Neural progenitor cell (in vitro differentiated cells): ENCODE data around the gene PTX3.

Experiments used
- EZH2 ChIP-seq: fragments of 200-600 bp; sonication (generic); IDR thresholded peaks from 2 replicates; pipeline ENCODE4 v1.6.1; 2017; ENCODE audit warnings: antibody characterized with exemption, mild to moderate bottlenecking, moderate library complexity
- TF ChIP-seq, protein P1 (sequence below): fragments of 200-600 bp; sonication (generic); IDR thresholded peaks from 2 replicates; pipeline ENCODE4 v1.5.1; 2017; ENCODE audit warnings: antibody characterized with exemption, mild to moderate bottlenecking

- TF ChIP-seq, protein P1, sequence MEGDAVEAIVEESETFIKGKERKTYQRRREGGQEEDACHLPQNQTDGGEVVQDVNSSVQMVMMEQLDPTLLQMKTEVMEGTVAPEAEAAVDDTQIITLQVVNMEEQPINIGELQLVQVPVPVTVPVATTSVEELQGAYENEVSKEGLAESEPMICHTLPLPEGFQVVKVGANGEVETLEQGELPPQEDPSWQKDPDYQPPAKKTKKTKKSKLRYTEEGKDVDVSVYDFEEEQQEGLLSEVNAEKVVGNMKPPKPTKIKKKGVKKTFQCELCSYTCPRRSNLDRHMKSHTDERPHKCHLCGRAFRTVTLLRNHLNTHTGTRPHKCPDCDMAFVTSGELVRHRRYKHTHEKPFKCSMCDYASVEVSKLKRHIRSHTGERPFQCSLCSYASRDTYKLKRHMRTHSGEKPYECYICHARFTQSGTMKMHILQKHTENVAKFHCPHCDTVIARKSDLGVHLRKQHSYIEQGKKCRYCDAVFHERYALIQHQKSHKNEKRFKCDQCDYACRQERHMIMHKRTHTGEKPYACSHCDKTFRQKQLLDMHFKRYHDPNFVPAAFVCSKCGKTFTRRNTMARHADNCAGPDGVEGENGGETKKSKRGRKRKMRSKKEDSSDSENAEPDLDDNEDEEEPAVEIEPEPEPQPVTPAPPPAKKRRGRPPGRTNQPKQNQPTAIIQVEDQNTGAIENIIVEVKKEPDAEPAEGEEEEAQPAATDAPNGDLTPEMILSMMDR = no peak
- TF ChIP-seq EZH2 = no peak
These were observed 19.4 kb upstream of the PTX3 start for GRCh38 chr3:157417247-157417646.
